ENCODE measurements around the gene KLHL20.
"Not testable (repeated sequence)": the region's sequence is repeated elsewhere in the genome, so short reads cannot be mapped to it uniquely, and the experiment has no call there.

Gene KLHL20

GRCh38 chr1:173749137-173749536, 34.4 kb downstream of the KLHL20 start:
- DNase-seq (ENCODE audit: low read depth in 3 of 3): no peak

- DNase-seq (ENCODE audit: low read depth in 3 of 3): no peak
These were observed 39.0 kb downstream of the KLHL20 start for GRCh38 chr1:173753830-173754229.

GRCh38 chr1:173757666-173758065, 42.9 kb downstream of the KLHL20 start:
- no peak for DNase-seq (ENCODE audit: low read depth in 3 of 3)

GRCh38 chr1:173758110-173758509, 43.3 kb downstream of the KLHL20 start:
- no peak for DNase-seq (ENCODE audit: low read depth in 3 of 3)

GRCh38 chr1:173758980-173759379, 44.2 kb downstream of the KLHL20 start:
- DNase-seq (ENCODE audit: low read depth in 3 of 3): no peak

- not testable (repeated sequence) for DNase-seq (ENCODE audit: low read depth in 3 of 3)
These were observed 49.5 kb downstream of the KLHL20 start for GRCh38 chr1:173764331-173764730.

GRCh38 chr1:173768206-173768605, 53.4 kb downstream of the KLHL20 start:
- no peak for DNase-seq (ENCODE audit: low read depth in 3 of 3)

GRCh38 chr1:173768827-173769226, 54.0 kb downstream of the KLHL20 start:
- DNase-seq (ENCODE audit: low read depth in 3 of 3): no peak

GRCh38 chr1:173770330-173770729, 55.5 kb downstream of the KLHL20 start:
- not testable (repeated sequence) for DNase-seq (ENCODE audit: low read depth in 3 of 3)

- no peak for DNase-seq (ENCODE audit: low read depth in 3 of 3)
These were observed 56.8 kb downstream of the KLHL20 start for GRCh38 chr1:173771560-173771959.

- no peak for DNase-seq (ENCODE audit: low read depth in 3 of 3)
These were observed 60.9 kb downstream of the KLHL20 start for GRCh38 chr1:173775578-173776226.

- no peak for DNase-seq (ENCODE audit: low read depth in 3 of 3)
These were observed 65.2 kb downstream of the KLHL20 start for GRCh38 chr1:173779936-173780335.

GRCh38 chr1:173784997-173785396, 70.2 kb downstream of the KLHL20 start:
- no peak for DNase-seq (ENCODE audit: low read depth in 3 of 3)

GRCh38 chr1:173789841-173790240, 75.1 kb downstream of the KLHL20 start:
- no peak for DNase-seq (ENCODE audit: low read depth in 3 of 3)

- DNase-seq (ENCODE audit: low read depth in 3 of 3): no peak
These were observed 83.3 kb downstream of the KLHL20 start for GRCh38 chr1:173798078-173798477.

- DNase-seq (ENCODE audit: low read depth in 3 of 3): not testable (repeated sequence)
These were observed 85.2 kb downstream of the KLHL20 start for GRCh38 chr1:173799995-173800394.

- DNase-seq (ENCODE audit: low read depth in 3 of 3): no peak
These were observed 88.2 kb downstream of the KLHL20 start for GRCh38 chr1:173802961-173803360.

GRCh38 chr1:173813654-173814053, 98.9 kb downstream of the KLHL20 start:
- not testable (repeated sequence) for DNase-seq (ENCODE audit: low read depth in 3 of 3)

GRCh38 chr1:173818459-173818858, 103.7 kb downstream of the KLHL20 start:
- no peak for DNase-seq (ENCODE audit: low read depth in 3 of 3)

GRCh38 chr1:173821680-173822079, 106.9 kb downstream of the KLHL20 start:
- DNase-seq (ENCODE audit: low read depth in 3 of 3): no peak

GRCh38 chr1:173823781-173824314, 109.1 kb downstream of the KLHL20 start:
- no peak for DNase-seq (ENCODE audit: low read depth in 3 of 3)

GRCh38 chr1:173824315-173825081, 109.7 kb downstream of the KLHL20 start, which contains the start of the genes CENPL and DARS2:
TSS of gene CENPL (minus strand) at chr1:173824883. CDS start at chr1:173811299, 13,584 bp downstream.
TSS of gene DARS2 (plus strand) at chr1:173824673. CDS start at chr1:173825230, 557 bp downstream.
- peak; percentile 81 to 86 (median 81) for DNase-seq (ENCODE audit: low read depth in 3 of 3)

GRCh38 chr1:173827611-173828010, 112.8 kb downstream of the KLHL20 start:
- no peak for DNase-seq (ENCODE audit: low read depth in 3 of 3)

Measured in stimulated activated CD4-positive, alpha-beta T cell treated with anti-CD3 and anti-CD28 coated beads, TNF-alpha, amount 100 ng/mL, for 48 hours (primary cell).